ENCODE results near the gene APPL1. TPM values are rescaled to one million over a fixed set of nuclear protein-coding genes. Genes with fewer than 3 reads are reported as not detected.

The APPL1 gene
- total RNA-seq, 4 donors from 2014 or later, result 34.1 to 62.0 (median 50.0) TPM

DNA sequence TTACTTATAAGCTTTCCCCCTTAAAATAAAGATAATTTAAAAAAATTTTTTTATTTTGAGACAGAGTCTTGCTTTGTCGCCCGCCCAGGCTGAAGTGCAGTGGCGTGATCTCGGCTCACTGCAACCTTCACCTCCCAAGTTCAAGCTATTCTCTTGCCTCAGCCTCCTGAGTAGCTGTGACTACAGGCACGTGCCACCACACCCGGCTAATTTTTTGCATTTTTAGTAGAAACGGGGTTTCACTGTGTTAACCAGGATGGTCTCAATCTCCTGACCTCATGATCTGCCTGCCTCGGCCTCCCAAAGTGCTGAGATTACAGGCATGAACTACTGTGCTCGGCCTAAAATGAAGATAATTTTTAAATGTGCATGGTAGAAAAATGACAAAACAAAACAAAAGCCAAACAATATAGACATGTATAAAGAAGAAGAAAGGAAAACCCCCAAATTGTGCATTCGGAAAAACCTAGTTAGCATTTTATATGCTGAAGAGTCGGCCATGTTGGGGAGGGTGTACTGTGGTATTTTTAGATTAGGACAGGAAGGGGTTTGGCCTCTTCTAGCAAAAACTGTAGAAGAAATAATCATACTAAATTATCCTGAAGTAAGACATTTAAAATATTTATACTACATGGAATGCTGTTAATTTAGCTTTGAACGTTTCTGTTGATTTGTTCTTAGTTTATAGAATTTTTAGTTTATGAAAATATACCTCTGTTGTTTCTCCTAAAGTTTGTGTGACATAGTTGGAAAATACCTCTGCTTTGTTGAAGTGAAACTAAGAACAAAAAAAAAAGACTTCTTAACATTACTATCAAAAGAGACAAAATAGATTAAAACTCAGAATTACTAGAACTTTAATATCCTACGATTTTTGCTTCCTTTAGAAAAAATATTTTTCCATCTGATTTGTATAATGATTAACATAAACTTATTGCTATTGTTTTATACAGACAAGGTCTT is 7.4 kb downstream of the APPL1 start:
- TF ChIP-seq, protein P1, sequence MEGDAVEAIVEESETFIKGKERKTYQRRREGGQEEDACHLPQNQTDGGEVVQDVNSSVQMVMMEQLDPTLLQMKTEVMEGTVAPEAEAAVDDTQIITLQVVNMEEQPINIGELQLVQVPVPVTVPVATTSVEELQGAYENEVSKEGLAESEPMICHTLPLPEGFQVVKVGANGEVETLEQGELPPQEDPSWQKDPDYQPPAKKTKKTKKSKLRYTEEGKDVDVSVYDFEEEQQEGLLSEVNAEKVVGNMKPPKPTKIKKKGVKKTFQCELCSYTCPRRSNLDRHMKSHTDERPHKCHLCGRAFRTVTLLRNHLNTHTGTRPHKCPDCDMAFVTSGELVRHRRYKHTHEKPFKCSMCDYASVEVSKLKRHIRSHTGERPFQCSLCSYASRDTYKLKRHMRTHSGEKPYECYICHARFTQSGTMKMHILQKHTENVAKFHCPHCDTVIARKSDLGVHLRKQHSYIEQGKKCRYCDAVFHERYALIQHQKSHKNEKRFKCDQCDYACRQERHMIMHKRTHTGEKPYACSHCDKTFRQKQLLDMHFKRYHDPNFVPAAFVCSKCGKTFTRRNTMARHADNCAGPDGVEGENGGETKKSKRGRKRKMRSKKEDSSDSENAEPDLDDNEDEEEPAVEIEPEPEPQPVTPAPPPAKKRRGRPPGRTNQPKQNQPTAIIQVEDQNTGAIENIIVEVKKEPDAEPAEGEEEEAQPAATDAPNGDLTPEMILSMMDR (IDR thresholded peaks at IDR 0.05), result no peak
- DNase-seq (ENCODE audit: low spot score), result no peak
- no peak for ATAC-seq (ENCODE audit: low FRiP score)

DNA sequence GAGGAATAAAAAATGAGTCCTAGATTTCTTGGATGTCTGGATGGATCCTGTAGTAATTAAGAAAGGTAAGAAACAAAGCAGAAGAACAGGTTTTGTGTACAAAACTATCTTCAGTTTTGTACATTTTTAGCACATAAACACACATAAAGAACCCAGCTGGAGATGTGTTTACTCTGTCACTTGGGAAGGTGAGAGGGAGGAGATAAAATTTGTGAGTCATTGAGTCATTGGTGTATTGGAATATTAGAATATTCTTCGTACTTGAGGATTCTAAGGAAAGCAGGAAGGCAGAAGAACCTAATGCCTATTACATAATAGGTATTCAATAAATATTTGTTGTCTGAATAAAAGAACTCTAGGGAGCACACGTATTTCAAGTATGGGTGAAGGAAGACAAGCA is 17.4 kb downstream of the APPL1 start:
- no peak for DNase-seq (ENCODE audit: low spot score)
- no peak for ATAC-seq (ENCODE audit: low FRiP score)

DNA sequence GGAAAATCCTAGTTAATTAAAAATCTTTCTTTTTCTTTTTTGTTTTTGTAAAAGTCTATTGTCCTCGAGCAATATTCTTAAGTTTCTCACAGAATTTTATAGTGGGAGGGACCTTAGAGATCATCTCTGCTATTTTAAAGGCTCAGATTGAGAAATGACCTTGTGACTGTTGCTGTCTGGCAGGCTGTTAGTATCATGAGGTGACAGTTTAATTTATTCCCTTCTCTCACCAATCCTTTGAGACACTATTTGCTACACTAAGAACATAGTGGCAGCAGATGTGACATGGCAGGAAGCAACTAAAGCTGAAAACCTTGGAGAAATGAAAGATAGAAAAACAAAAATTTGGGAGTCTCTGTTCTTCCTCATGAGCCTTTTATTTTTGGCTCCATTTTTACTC is 24.9 kb downstream of the APPL1 start:
- ATAC-seq (ENCODE audit: low FRiP score) (no peak), DNase-seq (ENCODE audit: low spot score) (no peak)
- TF ChIP-seq, protein P1 (IDR thresholded peaks at IDR 0.05), result no peak

More for the DNA sequence above, 17.4 kb downstream of the APPL1 start:
- TF ChIP-seq, protein P1 (IDR thresholded peaks at IDR 0.05), result no peak

DNA sequence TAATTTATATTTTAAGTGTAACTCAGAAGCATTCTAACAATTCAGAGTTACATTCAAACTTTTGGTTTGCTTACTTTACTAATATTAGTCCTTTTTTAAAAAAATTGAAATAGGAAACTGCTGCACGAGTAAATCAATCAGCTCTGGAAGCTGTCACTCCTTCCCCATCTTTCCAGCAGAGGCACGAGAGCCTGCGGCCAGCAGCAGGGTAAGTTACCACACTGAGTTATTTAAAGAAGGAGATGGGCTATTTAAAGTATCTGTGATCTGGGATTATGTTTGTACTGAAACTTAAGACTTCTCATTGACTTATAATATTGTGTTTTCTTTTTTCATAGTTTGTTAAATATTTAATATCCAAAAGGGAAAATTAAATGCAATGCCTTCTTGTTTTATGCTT is 29.3 kb downstream of the APPL1 start:
- DNase-seq (ENCODE audit: low spot score) (no peak), ATAC-seq (ENCODE audit: low FRiP score) (no peak)

DNA sequence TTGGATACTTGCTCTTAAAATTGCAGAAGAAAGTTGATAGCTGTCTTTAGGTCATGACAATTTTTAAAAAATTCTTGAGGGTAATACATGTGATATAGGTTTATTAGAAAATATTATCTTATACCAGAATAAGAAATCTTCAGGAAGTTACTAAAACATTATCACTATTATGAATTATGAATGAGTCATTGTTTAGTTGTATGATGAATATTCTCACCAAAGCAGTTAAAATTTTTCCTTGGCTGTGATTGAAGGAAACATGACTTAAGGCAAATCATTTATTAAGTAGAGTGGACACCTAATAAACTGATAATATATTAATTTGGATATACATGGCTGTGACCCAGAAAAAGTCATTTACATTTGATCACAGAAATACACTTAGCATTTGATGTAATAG is 30.1 kb downstream of the APPL1 start:
- no peak for DNase-seq (ENCODE audit: low spot score)
- no peak for ATAC-seq (ENCODE audit: low FRiP score)
- TF ChIP-seq, protein P1 (IDR thresholded peaks at IDR 0.05), result no peak

More for the DNA sequence above, 29.3 kb downstream of the APPL1 start:
- TF ChIP-seq, protein P1 (IDR thresholded peaks at IDR 0.05), result no peak

DNA sequence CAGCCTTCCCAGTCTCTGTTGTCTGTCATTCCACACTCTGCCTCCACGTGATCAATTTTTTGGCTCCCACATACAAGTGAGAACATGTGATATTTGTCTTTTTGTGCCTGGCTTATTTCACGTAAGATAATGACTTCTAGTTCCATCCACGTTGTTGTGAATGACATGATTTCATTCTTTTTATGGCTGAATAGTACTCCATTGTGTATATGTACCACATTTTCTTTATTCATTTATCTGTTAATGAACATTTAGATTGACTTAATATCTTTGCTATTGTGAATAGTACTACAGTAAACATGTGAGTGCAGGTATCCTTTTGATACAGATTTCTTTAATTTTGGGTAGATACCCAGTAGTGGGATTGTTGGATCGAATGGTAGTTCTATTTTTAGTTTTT is 33.6 kb downstream of the APPL1 start:
- TF ChIP-seq, protein P1 (IDR thresholded peaks at IDR 0.05), result no peak
- ATAC-seq (ENCODE audit: low FRiP score) (no peak), DNase-seq (ENCODE audit: low spot score) (no peak)

DNA sequence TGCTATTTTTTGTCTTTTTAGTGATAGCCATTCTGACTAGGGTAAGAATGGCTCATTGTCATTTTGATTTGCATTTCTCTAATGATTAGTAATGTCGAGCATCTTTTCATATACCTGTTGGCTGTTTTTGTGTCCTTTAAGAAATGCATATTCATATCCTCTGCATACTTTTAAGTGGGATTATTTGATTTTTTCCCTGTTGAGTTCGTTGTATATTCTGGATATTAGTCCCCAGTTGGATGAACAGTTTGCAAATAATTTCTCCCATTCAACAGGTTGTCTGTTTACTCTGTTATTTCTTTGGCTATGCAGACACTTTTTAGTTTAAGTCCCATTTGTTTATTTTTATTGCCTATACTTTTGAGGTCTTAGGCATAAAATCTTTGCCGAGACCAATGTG is 34.4 kb downstream of the APPL1 start:
- TF ChIP-seq, protein P1 (IDR thresholded peaks at IDR 0.05), result no peak
- DNase-seq (ENCODE audit: low spot score) (no peak), ATAC-seq (ENCODE audit: low FRiP score) (no peak)

Data from omental fat pad (tissue), 4 donors.